ENCODE results near the gene DLGAP1.

- TF ChIP-seq CTCF (conservative IDR thresholded peaks at IDR 0.05; ENCODE audit: low read depth, low read length) = no peak
- TF ChIP-seq CEBPB (IDR thresholded peaks at IDR 0.05; ENCODE audit: low read depth, low read length) = no peak
- no peak for TF ChIP-seq POLR2A (IDR thresholded peaks at IDR 0.05; ENCODE audit: low read depth, low read length)
- no peak for TF ChIP-seq MAZ (IDR thresholded peaks at IDR 0.05; ENCODE audit: borderline replicate concordance, low read depth, low read length)
- no peak for TF ChIP-seq NFE2L2 (IDR thresholded peaks at IDR 0.05; ENCODE audit: low read depth, low read length)
- TF ChIP-seq MAFK (IDR thresholded peaks at IDR 0.05; ENCODE audit: low read depth, low read length) = no peak
- no peak for TF ChIP-seq RAD21 (IDR thresholded peaks at IDR 0.05; ENCODE audit: low read length)
- TF ChIP-seq SMC3 (IDR thresholded peaks at IDR 0.05; ENCODE audit: low read depth, low read length) = no peak
- TF ChIP-seq RCOR1 (IDR thresholded peaks at IDR 0.05; ENCODE audit: insufficient replicate concordance, low read length) = no peak
These were observed 960.5 kb downstream of the DLGAP1 start for GRCh38 chr18:3494569-3494968.
